Measurements from ENCODE around the gene MUC3A. TPM values are rescaled to one million over a fixed set of nuclear protein-coding genes. Genes with fewer than 3 reads are reported as not detected.

Gene MUC3A
- total RNA-seq, 1 experiment from 2014 or later, result not detected

- no peak for DNase-seq (ENCODE audit: low read depth)
These were observed 2.5 kb upstream of the MUC3A start for GRCh38 chr7:100946766-100947365.

- no peak for DNase-seq (ENCODE audit: low read depth)
These were observed 1.5 kb upstream of the MUC3A start for GRCh38 chr7:100947792-100948191.

GRCh38 chr7:100949933-100950443, 654 bp downstream of the MUC3A start:
- no peak for DNase-seq (ENCODE audit: low read depth)

- no peak for DNase-seq (ENCODE audit: low read depth)
These were observed 1.8 kb downstream of the MUC3A start for GRCh38 chr7:100951172-100951571.

GRCh38 chr7:100951888-100952560, 2.7 kb downstream of the MUC3A start:
- DNase-seq (ENCODE audit: low read depth), result no peak

- no peak for DNase-seq (ENCODE audit: low read depth)
These were observed 3.3 kb downstream of the MUC3A start for GRCh38 chr7:100952641-100953040.

GRCh38 chr7:100957832-100958421, 8.6 kb downstream of the MUC3A start:
- no peak for DNase-seq (ENCODE audit: low read depth)

GRCh38 chr7:100959894-100960293, 10.6 kb downstream of the MUC3A start:
- DNase-seq (ENCODE audit: low read depth), result no peak

- no peak for DNase-seq (ENCODE audit: low read depth)
These were observed 13.2 kb downstream of the MUC3A start for GRCh38 chr7:100962537-100962936.

GRCh38 chr7:100963386-100963785, 14.1 kb downstream of the MUC3A start:
- DNase-seq (ENCODE audit: low read depth), result no peak

GRCh38 chr7:100963874-100964273, 14.5 kb downstream of the MUC3A start:
- no peak for DNase-seq (ENCODE audit: low read depth)

GRCh38 chr7:100964630-100965029, 15.3 kb downstream of the MUC3A start:
- DNase-seq (ENCODE audit: low read depth), result no peak

- no peak for DNase-seq (ENCODE audit: low read depth)
These were observed 15.8 kb downstream of the MUC3A start for GRCh38 chr7:100965045-100965722.

GRCh38 chr7:100965723-100966541, 16.6 kb downstream of the MUC3A start:
- peak; percentile 32 for DNase-seq (ENCODE audit: low read depth)

GRCh38 chr7:100966542-100967291, 17.4 kb downstream of the MUC3A start:
- no peak for DNase-seq (ENCODE audit: low read depth)

- DNase-seq (ENCODE audit: low read depth), result no peak
These were observed 18.0 kb downstream of the MUC3A start for GRCh38 chr7:100967292-100967863.

- DNase-seq (ENCODE audit: low read depth), result no peak
These were observed 18.7 kb downstream of the MUC3A start for GRCh38 chr7:100968031-100968430.

GRCh38 chr7:100968650-100969049, 19.3 kb downstream of the MUC3A start:
- no peak for DNase-seq (ENCODE audit: low read depth)

GRCh38 chr7:100969066-100969615, 19.8 kb downstream of the MUC3A start, which contains the start of gene MUC12:
MUC12 (plus strand) TSS chr7:100969565; CDS start chr7:100969623, 58 bp downstream.
- no peak for DNase-seq (ENCODE audit: low read depth)
